Activated CD4-positive, alpha-beta T cell treated with anti-CD3 and anti-CD28 coated beads for 24 hours (primary cell): ENCODE measurements around the gene PTF1A.
A peak's percentile ranks its signal among the peaks of the same experiment; 100 is the strongest.

Source experiments
- DNase-seq, 2 donors: peaks; one replicate each; pipeline ENCODE4 v3.0.0-alpha.2; 2020; ENCODE audit warnings: low read depth in 2 of 2

PTF1A gene, protein sequence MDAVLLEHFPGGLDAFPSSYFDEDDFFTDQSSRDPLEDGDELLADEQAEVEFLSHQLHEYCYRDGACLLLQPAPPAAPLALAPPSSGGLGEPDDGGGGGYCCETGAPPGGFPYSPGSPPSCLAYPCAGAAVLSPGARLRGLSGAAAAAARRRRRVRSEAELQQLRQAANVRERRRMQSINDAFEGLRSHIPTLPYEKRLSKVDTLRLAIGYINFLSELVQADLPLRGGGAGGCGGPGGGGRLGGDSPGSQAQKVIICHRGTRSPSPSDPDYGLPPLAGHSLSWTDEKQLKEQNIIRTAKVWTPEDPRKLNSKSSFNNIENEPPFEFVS

DNA sequence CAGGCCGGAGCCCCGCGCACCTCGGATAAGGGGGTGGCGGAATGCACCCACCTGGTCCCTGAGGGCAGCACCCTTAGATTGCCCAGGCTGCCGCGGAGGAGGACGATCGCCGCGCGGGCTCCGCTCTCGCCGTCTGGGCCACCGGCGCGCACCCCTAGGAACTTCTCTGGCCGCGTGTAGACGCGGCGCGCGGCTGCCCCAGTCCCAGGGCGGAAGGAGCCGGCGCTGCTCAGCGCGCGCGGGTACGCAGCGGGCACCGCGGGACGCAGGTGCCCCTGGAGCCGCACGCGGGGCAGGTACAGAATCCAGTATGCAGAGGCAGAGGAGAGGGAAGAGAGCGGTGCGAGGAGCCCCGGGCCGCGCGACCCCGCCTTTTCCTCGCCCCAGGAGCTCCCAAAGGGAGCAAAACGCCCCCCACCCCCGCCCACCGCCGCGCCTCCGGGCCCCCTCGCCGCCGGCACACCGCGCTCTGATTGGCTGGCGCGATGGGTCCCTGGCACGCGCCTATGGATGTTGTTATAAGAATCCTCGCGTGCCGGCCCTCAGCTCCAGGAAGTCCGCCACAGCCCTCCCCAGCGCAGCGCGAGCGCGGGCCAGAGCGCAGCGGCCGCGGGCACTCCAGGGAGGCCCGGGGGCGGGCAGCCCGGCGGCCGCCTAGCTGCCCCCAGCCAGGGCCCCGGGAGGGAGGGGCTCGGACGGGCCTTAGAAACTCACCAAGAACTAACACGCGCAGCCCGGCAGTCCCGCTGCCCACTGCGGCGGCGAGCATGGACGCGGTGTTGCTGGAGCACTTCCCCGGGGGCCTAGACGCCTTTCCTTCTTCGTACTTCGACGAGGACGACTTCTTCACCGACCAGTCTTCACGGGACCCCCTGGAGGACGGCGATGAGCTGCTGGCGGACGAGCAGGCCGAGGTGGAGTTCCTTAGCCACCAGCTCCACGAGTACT, at the start of gene PTF1A:
Gene PTF1A, plus strand, starts transcription at position 549 of the 948 bp plus-strand sequence. Its CDS starts 219 bp downstream, at position 768.
- no peak for DNase-seq

DNA sequence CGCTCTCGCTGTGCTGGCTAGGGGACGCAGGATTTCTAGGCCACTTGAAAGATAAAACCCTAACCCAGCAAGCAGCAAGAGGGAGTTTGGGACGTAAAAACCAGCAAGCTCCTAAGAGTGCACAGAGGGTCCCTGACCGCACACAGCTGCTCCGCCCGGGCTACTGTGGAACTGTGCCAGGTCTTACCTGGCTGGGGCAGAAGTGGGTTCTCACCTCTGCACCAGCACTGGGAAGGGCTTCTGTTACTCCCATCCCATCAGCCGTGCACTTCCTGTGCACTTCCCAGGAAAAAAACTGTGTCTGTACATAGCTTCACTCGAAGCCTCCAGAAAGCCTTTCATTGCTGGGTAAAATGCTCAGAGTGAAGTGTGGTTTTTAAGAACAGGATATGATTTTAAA, 45.9 kb upstream of the PTF1A start:
- DNase-seq = no peak

DNA sequence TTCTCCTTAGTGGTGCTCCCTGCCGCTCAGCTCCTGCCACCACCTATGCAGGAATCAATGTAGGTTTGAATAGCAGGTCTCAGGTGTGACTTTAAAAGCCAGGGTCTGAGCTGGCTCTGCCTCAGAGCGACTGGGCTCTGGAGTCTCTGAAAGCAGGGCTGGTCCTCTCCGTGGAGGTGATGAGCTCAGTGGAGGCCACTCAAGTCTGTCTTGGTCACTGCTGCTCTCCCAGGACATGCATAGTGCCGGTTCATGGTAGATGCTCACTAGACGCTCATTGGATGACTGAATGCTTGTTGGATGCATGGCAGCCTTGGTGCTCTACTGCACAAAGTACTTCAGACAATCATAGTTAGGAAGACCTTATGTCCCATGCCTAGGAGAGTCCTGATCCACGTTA, 45.1 kb upstream of the PTF1A start:
- no peak for DNase-seq

DNA sequence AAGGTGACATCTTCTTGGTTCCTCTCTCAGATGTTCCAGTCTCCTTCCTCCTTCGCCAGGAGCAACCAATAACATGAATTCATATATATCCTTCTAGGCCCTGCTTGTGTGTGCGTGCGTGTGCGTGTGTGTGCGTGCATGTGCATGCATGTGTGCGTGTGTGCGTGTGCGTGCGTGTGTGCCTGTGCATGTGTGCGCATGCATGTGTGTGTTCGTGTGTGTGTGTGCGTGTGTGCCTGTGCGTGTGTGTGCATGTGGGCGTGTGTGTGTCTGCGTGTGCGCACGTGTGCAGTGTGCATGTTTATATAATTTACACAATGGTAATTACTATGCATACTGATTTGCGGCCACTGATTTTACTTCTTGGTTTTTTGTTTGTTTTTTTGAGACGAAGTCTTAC, 43.9 kb upstream of the PTF1A start:
- no peak for DNase-seq

DNA sequence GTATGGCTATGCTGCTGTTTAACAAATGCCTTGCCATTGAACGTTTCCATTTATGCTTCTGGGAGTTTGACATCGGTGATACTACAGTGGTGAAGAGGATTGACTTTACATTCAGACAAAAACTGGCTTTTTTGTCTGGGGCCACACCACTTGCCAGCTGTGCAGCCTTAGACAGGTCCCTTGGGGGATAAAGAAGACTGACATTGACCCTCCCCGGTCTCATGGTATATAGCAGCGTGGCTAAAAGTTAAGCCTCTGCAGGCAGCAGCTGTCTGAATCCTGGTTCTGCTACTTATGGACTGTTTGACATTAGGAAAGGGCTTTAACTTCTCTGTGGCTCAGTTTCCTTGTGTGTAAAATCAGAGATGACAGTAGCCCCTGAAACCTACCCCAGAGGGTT, 42.0 kb upstream of the PTF1A start:
- DNase-seq = no peak

DNA sequence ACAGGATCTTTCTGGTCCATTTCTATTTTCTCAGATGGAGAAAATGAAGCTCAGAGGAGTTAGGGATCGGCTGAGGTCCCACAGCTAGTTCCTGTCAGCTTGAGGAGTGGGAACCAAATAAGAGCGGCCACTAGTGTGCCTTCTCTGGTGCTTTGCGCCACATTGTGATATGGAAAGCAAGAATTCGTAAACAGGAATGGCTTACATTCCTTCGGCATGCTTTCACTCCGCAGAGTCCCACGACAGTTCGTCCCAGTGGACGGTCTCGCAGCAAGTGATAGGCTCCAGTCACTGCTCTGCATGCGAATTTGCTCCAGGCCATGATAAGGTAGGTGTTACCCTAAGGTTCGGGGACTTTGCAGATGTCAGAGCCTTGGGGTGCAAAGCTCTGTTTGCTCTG, 41.5 kb upstream of the PTF1A start:
- no peak for DNase-seq

DNA sequence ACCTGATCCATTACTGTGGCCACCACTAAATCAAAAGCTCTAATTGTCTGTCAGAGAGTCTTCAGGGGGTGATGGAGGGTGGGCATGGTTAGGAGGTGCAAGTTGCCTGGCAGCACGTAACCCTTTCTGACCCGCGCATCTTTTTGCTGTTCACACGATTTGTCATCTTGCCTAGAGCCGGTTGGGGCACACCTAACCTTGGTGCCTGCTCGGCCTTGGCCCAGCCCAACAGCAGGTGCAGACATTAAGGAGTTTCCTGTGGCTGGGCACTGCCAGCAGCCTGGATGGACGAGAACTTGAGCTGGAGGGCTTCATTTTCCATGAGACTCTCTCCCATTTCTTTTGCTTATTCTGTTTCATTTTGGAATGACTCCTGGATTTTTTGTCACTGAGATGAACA, 41.0 kb upstream of the PTF1A start:
- DNase-seq = no peak

DNA sequence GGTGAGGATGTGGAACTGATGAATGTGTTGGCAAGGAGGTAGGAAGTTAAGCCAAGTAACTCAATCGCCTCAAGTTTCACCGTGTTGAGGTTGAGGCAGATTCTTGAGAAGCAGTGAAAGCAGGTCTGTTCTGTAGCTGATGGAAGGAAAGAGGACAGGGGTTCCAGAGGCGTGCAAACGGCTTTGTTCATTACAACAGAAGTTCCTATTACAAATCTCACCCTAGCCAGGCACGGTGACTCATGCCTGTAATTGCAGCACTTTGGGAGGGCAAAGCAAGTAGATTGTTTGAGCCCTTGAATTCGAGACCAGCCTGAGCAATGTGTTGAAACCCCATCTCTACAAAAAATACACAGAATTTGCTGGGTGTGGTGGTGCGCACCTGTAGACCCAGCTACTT, 36.9 kb upstream of the PTF1A start:
- no peak for DNase-seq

DNA sequence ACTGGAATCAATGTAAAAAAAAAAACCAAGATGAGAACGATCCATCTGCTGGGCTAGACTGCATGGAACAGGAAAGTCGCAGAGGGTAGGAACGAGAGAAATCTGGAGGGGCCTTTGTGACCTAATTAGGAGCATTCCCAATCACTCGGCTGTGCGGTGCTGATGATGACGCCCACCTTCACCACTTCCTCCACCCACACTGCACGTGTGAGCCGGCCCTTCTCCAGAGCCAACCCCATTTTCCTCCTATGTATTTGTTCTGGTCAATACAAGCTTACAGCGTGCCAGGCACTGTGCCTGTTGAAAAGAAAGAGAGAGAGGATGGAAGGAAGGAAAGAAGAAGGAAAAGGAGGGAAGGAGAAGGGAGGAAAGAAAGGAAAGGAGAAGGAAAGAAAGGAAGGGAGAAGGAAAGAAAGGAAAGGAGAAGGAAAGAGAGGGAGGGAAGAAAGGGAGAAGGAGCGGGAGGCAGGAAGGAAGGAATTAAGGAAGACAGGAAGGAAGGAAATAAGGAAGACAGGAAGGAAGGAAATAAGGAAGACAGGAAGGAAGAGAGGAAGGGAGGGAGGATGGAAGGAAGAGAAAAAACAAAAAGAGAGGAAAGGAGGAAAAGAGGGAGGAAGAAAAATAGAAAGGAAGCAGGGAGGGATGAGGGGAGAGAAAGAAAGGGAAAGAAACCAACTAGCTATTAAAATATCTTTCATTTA, 35.5 kb upstream of the PTF1A start:
- DNase-seq = no peak

DNA sequence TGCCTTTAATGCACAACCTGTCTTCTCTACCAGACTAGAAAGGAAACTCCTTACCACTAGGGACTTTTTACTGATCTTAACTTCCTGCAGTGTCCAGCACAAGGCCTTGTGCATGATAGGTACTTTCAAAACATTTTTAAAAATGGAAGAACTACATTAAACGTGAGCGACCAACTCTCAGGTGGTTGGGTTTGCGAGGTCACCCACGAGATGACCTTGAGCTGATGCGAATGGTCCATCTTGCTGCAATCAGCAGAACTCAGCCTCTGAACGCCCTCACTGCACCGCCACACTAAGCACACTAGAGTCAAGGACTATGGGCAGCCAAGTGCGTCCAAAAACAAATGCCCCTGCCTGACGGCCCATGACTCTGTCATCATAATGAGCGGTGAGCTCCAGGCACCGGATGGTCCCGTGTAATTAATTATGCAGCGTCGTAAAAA, 34.9 kb upstream of the PTF1A start:
- DNase-seq = no peak

DNA sequence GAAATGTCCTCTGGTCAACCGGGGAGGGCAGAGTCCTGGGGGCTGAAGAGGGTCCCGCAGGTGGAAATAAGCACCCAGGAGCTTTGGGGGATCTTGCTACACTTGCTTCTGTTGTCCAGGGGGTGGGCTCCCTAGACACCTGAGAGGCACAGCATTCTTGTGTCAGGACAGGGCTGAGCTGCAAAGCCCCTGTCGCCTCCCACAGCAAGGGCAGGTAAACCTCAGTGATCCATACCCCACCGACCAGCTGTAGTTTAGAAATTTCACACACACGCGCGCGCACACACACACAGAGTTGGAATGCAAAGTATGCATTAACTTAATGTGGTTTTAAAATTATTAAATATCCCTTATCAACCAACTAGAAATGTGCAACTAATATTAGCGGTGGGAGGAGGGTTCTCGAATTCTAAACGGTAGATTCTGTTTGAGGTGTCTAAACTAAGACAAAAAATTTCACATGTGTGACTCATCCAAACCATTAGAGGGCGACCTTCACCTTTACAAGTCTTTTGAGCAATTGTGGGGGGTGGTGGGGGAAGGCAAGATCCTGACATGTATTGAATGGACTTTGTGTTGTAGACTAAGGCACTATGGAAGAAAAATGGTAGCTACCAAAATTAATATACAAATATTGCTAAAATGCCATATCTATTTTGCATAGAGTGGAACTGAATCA, 34.3 kb upstream of the PTF1A start:
- DNase-seq = no peak

DNA sequence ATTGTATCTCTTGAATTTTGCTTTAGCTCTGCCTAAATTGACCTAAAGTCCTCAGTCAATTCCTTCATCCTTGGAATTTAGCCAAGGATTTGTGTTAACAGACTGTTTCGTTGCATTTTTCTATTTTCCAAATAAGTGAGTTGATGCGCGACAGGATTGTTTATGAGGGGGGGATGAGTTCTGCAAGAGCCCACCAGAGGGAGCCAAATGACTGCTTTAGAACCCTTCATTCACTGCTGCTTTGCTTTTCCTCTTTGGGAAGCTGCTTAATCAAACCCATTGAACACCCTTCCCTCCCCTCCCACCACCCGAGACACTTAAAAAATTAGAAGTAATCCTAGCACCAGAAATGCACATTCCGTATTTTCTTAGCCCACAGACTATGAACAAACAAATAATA, 33.7 kb upstream of the PTF1A start:
- peak; percentile 10 to 29 for DNase-seq

DNA sequence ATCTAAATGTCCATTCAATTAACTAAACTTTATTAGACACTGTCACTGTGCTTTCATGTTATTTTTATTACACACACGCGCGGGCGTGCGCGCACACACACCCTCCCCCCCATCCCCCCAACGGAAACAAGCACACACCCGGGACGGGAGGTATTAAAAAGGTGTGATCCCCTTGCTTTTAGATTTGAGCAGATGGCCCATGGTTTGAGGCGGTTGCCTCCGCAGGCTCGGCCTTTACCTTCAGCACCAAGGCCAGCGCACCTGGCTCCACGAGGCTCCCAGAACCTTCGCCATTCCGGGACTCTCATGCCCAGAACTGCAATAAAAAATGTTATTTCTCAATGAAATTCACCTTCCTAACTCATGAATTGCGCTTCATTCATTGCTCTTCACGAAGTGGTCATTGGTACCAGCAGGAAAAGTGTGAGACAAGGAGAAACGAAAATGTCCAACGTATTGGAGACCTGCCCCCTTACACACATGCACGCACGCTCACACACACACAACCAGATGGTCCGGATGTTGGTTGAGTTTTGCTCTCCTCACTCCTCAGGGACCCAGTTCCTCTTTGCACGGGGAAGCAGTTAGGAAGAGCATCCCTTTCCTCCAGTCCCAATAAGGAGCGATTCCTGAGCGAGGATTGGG, 20.8 kb upstream of the PTF1A start:
- no peak for DNase-seq

DNA sequence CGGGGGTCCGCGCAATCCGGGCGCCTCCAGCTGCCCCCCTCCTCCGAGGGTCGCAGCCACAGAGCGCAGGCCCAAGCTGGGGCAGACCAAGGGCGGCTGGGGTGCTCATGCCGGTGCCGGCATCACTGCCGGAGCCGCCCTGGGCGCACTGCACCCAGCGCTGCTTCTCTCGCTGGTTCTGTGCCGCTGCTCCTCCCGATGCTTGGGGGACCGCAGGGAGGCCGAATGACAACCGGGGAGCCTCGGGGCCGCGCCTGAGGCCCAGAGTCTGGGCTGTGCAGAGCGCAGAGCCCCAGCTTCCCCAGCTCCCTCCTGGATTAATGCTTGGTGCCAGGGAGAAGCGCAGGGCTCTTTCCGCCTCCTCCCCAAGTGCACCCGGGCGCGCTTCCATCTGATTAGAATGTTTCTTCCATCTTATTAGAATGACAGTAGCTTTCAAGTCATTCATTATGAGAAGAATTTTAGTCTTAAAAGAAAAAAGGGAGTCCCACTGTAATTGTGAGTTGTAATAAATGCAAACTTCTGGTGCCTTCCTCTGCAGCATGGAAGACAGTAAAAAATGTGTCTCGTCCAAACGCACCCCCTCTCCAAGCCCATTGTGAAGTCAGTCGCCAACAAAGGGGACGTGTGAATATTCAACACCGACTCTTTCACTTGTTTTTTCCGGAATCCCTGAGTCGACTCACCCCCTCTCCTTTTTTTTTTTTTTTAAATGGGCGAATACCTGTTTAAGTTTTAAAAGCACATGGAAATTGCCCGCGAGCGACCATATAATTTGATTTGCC, 19.5 kb upstream of the PTF1A start:
- no peak for DNase-seq

DNA sequence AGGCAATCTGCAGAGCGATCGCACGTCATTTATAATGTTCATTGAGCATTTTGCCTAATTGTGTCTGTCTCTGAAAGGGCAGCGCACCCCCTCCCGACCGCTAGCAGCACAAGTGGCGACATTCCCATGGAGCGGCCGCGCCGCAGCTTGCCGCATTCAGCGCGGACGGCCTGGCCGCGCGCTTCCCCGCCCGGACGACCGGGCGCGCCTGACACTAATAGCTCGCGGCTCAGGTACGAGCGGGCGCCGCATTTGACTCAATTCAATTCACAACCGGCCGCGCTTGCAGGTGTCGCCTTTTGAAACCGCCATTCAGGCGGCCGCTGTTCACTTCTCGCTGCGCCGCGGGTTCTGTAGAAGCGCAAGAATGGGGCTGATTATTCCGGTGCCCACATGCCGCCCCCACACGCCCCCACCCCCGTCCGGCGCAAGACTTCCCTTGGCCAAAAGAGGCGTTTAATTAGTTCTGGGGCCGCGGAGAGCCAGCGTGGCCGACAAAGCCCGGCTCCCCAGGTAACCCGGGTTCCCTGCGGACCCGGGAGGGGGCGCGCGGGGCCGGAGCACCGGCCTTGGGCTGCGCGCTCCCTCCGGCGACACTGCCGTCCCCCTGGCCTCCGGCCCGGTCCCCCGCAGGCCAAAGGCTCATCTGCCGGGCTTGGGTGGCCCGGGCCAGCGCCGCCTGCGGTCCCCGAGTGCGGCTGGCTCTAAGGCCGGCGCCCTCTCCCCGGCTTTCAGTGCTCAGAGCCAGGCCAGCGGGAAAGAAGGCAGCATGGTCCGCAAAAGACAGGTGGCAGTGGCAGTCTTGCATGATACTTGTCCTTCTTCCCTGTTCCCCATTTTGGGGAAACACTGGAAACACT, 18.7 kb upstream of the PTF1A start:
- no peak for DNase-seq

DNA sequence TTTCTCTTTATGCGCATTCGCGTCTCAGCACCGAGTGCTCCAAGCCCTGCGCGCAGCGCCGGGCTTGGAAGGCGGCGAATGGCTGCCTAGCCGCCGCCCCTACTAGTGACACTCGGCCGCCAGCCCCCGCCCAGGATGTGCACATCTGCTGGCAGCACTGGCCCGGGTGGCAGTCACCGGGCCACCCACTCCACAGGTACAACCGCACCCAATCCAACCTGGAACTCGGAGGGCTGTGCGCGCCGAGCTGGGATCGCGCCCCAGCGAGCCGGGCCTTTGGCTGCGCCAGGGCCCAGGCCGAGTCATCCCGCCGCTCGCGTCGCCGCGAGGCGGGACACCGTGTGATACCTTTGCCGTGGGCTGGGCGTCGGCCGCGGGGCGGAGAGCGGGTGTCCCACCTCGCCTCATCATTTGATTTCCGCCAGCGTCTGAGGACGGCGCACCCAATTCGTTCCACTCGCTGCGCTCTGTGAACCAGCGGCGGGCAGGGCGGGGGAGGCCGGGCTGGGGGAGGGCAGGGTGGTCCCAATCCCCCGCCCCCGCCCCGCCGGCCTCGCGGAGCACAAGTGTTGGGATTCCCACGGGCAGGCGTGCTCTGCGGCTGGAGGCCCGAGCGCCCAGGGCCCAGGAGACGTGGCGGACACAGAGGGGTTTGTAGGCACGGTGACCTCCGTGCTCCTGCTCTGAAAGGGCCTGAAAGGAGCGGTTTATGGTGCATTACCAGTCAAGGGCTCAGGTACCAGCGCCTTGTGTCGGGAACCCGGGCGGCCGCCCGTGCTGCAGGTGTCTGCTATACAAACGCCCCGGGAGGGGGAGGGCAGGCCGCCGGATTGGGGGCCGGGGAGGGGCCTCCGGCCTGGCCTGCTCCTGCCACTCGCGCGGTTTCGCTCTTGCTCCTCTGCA, 17.8 kb upstream of the PTF1A start:
- DNase-seq = no peak

DNA sequence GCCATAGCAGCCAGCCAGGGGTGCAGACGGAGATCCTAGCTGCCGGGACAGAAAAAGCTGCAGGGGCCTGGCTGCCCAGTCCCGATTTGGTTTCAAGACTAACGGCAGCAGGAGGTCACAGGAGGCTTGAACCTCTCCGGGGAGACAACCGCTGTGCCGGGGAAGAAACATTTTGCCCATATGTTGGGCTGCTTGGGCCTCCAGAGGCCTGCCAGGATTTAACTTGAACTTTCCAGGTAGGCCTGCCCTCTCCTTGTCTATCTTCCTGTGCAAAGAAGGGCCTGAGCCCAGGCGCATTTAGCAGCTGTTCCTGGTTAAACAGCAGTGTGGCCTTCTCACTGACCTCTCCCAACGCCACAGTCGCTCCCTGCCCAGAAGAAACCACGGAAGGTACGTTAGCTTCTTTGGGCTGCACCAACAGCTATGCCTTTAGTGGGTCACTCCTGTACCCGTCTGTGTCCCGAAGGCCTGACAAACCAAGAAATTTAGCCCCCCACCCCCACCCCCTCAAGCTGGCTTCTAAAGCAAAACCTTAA, 17.1 kb upstream of the PTF1A start:
- no peak for DNase-seq

DNA sequence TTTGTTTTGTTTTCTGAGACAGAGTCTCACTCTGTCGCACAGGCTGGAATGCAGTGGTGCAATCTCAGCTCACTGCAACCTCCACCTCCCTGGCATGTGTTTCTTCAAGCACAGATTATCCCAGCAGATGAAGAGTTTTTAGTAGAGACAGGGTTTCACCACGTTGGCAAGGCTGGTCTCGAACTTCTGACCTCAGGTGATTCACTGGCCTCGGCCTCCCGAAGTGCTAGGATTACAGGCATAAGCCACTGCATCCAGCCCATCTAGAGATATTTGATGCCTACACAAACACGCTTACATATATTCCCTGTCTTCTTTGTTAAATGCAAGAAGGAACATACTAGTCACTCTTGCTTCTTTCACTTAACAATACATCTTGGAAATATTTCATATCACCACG, 5.9 kb upstream of the PTF1A start:
- DNase-seq = no peak
